K562 (cell line): Measurements from ENCODE around the gene INSL3. TPM values are rescaled to one million over a fixed set of nuclear protein-coding genes. Genes with fewer than 3 reads are reported as not detected.
"Not testable (repeated sequence)": the region's sequence is repeated elsewhere in the genome, so short reads cannot be mapped to it uniquely, and the experiment has no call there.

ENCODE experiments used
- ATAC-seq: fragments of 200-7000 bp; cut with Tn5 transposase; 3 replicates; pipeline ENCODE4 v1.9.1; 2020; ENCODE audit warnings: moderate library complexity
- BruUV-seq: library from RNA; stranded (reverse); fragments of 400-500 nt; replicated peaks from 2 replicates; lab custom pipeline; 2021; lab: Mats Ljungman, UMichigan
- CTCF ChIA-PET: fragments of 300-600 bp; formaldehyde crosslinking; extraction: SDS; loops from one replicate; lab custom pipeline; 2021; ENCODE audit warnings: low intra/inter-chr PET ratio; lab: Yijun Ruan, JAX
- POLR2A ChIA-PET: fragments of 300-600, 350-650 bp; sonication (Branson Sonifier 250); formaldehyde crosslinking; extraction: SDS; loops from one replicate; lab custom pipeline; 2021; ENCODE audit warnings: antibody characterized with exemption, inconsistent platforms; lab: Yijun Ruan, JAX
- DNase-seq, 4 experiments: peaks; one replicate each; pipeline versions ENCODE4 v3.0.0 to v3.0.0-alpha.2; 2011 to 2018; ENCODE audit warnings: low spot score in 3 of 4, mixed read lengths in 3 of 4; ENCODE audit errors: extremely low read depth in 1 of 4
- FAIRE-seq: peaks from 2 replicates; lab custom pipeline; 2011; peaks lifted over from hg19 to GRCh38; lab: Jason Lieb, UNC
- H2AFZ ChIP-seq: 2 replicates; pipeline ENCODE4 v1.6.0; 2011; ENCODE audit warnings: low read depth, low read length, control low read depth, inconsistent platforms
- H3K27ac ChIP-seq: fragments of 200-600 bp; 3 replicates; pipeline ENCODE4 v1.8.0; 2011; ENCODE audit warnings: low read depth, mild to moderate bottlenecking, control low read depth, inconsistent platforms, low read length, moderate library complexity, mixed read lengths; ENCODE audit errors: extremely low read depth
- H3K27me3 ChIP-seq, 2 experiments: fragments of 300-600 bp in 1 of 2; 2 replicates in 1 of 2; 3 replicates in 1 of 2; pipeline versions ENCODE4 v1.6.0 to v1.8.0; 2011; ENCODE audit warnings: inconsistent platforms in 2 of 2, low read length in 2 of 2, mild to moderate bottlenecking in 1 of 2, mixed read lengths in 1 of 2, moderate library complexity in 1 of 2; ENCODE audit not compliant: control insufficient read depth in 2 of 2, insufficient read depth in 2 of 2
- H3K36me3 ChIP-seq: fragments of 300-600 bp; 3 replicates; pipeline ENCODE4 v1.8.0; 2011; ENCODE audit warnings: mild to moderate bottlenecking, low read length, inconsistent platforms; ENCODE audit not compliant: control insufficient read depth, insufficient read depth
- H3K4me1 ChIP-seq, 2 experiments: fragments of 200-600 bp in 1 of 2; replicated peaks in 1 of 2; 2 replicates in 1 of 2; 3 replicates in 1 of 2; pipeline versions ENCODE4 v1.5.1 to v1.8.0; 2011; ENCODE audit warnings: inconsistent platforms in 2 of 2, low read length in 2 of 2, mild to moderate bottlenecking in 1 of 2, mixed read lengths in 1 of 2, moderate library complexity in 1 of 2; ENCODE audit not compliant: control insufficient read depth in 2 of 2, insufficient read depth in 2 of 2
- H3K4me2 ChIP-seq: 2 replicates; pipeline ENCODE4 v1.6.1; 2011; ENCODE audit warnings: low read length, control low read depth, inconsistent platforms, mixed read lengths; ENCODE audit not compliant: insufficient read depth
- H3K4me3 ChIP-seq: fragments of 200-600 bp; sonication (generic), shearing (Covaris generic); 2 replicates; pipeline ENCODE4 v1.5.1; 2016; ENCODE audit warnings: control low read depth, inconsistent platforms
- H3K79me2 ChIP-seq: fragments of 200-600 bp; 3 replicates; pipeline ENCODE4 v1.8.0; 2011; ENCODE audit warnings: low read length, inconsistent platforms; ENCODE audit not compliant: control insufficient read depth, insufficient read depth
- H3K9ac ChIP-seq, 2 experiments: 2 replicates each; pipeline versions ENCODE4 v1.6.0 to v1.6.1; 2011; ENCODE audit warnings: low read depth in 2 of 2, low read length in 2 of 2, control low read depth in 1 of 2, inconsistent platforms in 1 of 2, mild to moderate bottlenecking in 1 of 2, mixed read lengths in 1 of 2; ENCODE audit not compliant: insufficient read depth in 1 of 2
- H3K9me1 ChIP-seq: one replicate; pipeline ENCODE4 v1.6.0; 2011; ENCODE audit warnings: inconsistent platforms, mild to moderate bottlenecking, low read length, moderate library complexity; ENCODE audit not compliant: control insufficient read depth, insufficient read depth
- H3K9me3 ChIP-seq: replicated peaks from 2 replicates; pipeline ENCODE4 v1.5.1; 2011; ENCODE audit warnings: low read depth, low read length, inconsistent platforms; ENCODE audit not compliant: control insufficient read depth, insufficient read depth
- H4K20me1 ChIP-seq: replicated peaks from 2 replicates; pipeline ENCODE4 v1.6.1; 2011; ENCODE audit warnings: low read length, inconsistent platforms, mixed read lengths; ENCODE audit not compliant: control insufficient read depth, insufficient read depth
- KDM5B ChIP-seq: fragments of 200-600 bp; sonication (generic); IDR thresholded peaks from 2 replicates; pipeline ENCODE4 v1.6.1; 2012; ENCODE audit warnings: low read depth, mild to moderate bottlenecking, moderate library complexity, low read length, control low read depth, inconsistent platforms; ENCODE audit not compliant: insufficient replicate concordance
- NFATC3 ChIP-seq: fragments of 450-650 bp; IDR thresholded peaks from 2 replicates; pipeline ENCODE4 v1.6.1; 2017; ENCODE audit warnings: mild to moderate bottlenecking
- SIN3A ChIP-seq, 2 experiments: fragments of 150-350 bp in 1 of 2; IDR thresholded peaks; 2 replicates each; pipeline ENCODE4 v1.6.1; 2011 to 2016; ENCODE audit warnings: borderline replicate concordance in 2 of 2, low read depth in 2 of 2, low read length in 2 of 2, mild to moderate bottlenecking in 2 of 2, moderate library complexity in 2 of 2; ENCODE audit not compliant: control insufficient read depth in 1 of 2
- WHSC1 ChIP-seq: IDR thresholded peaks from one replicate; pipeline ENCODE4 v1.6.1; 2012; ENCODE audit warnings: low read length, control low read depth, inconsistent platforms
- ZNF121 ChIP-seq: sonication (generic); formaldehyde crosslinking; conservative IDR thresholded peaks from 2 replicates; pipeline ENCODE4 v1.8.0; 2022; ENCODE audit warnings: missing genetic modification reagents
- WGBS: fragments of 100-300 bp; shearing (Covaris generic); methylation state at CpG from one replicate; pipeline ENCODE4 v1.1.6; 2016; ENCODE audit warnings: low coverage, mixed read lengths; ENCODE audit not compliant: insufficient coverage; ENCODE audit errors: missing lambda C conversion rate; 5-methylcytosine and 5-hydroxymethylcytosine counted together
- in situ Hi-C: fragments of 300-500 bp; cut with MboI; formaldehyde crosslinking; loops from 4 replicates; pipeline ENCODE4 v1.15.0; 2018; ENCODE audit warnings: inconsistent platforms, mixed read lengths
- intact Hi-C: fragments of 100-400 bp; cut with micrococcal nuclease; formaldehyde crosslinking; loops from 2 replicates; pipeline ENCODE4 v1.14.2; 2022
- polyA plus RNA-seq, 8 experiments: library from polyadenylated mRNA; depleted of rRNA in 4 of 8; stranded (reverse) in 5 of 8; unstranded in 3 of 8; fragments of >200 nt; fragmentation: Nextera tagmentation in 2 of 8; fragmentation: Illumina TruSeq in 1 of 8; extraction: Ambion mirVana in 2 of 8; extraction: Trizol in 1 of 8; gene quantifications; 2 replicates each; pipeline versions ENCODE4 v1.2.1 to v1.2.3, GENCODE V29; 2011 to 2014; ENCODE audit warnings: inconsistent platforms in 1 of 8, missing spikeins in 1 of 8
- total RNA-seq, 7 experiments: library from RNA; depleted of rRNA in 6 of 7; stranded (reverse); fragments of >200 nt in 6 of 7; fragmentation: Illumina TruSeq in 2 of 7; extraction: Trizol in 2 of 7; gene quantifications; 2 replicates each; pipeline versions ENCODE4 v1.2.1 to v1.2.3, GENCODE V29; 2011 to 2021; ENCODE audit warnings: low replicate concordance in 1 of 7
- TF ChIP-seq, protein P1 (sequence below), 2 experiments: IDR thresholded peaks in 1 of 2; conservative IDR thresholded peaks in 1 of 2; 2 replicates each; pipeline ENCODE4 v1.6.1; 2016; ENCODE audit warnings: low read depth in 2 of 2, mild to moderate bottlenecking in 1 of 2, missing compliant biosample characterization in 1 of 2, missing genetic modification characterization in 1 of 2, moderate library complexity in 1 of 2

Gene INSL3
- total and polyA plus RNA-seq, 9 of the 15 experiments (the other 6 are each of a cell fraction or from before 2014, with no cell fraction given), result not detected

- TF ChIP-seq, protein P1, sequence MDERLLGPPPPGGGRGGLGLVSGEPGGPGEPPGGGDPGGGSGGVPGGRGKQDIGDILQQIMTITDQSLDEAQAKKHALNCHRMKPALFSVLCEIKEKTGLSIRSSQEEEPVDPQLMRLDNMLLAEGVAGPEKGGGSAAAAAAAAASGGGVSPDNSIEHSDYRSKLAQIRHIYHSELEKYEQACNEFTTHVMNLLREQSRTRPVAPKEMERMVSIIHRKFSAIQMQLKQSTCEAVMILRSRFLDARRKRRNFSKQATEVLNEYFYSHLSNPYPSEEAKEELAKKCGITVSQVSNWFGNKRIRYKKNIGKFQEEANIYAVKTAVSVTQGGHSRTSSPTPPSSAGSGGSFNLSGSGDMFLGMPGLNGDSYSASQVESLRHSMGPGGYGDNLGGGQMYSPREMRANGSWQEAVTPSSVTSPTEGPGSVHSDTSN (CRISPR knock-in tag; IDR thresholded peaks at IDR 0.05; ENCODE audit: low read depth), result no peak
- TF ChIP-seq, protein P1 (tag; conservative IDR thresholded peaks at IDR 0.05; ENCODE audit: low read depth), result peak; percentile 56; the same call in 1 of the 2 replicates
- TF ChIP-seq KDM5B (no peak), NFATC3 (no peak), SIN3A (IDR thresholded peaks at IDR 0.05; ENCODE audit: borderline replicate concordance in 2 of 2, control insufficient read depth in 1 of 2, low read depth in 2 of 2, low read length in 2 of 2) (no peak), WHSC1 (no peak)
Observed at GRCh38 chr19:17802137-17802858, 19.0 kb downstream of the INSL3 start (continued).

- H3K4me2 ChIP-seq, intact Hi-C loops, DNase-seq: not testable (repeated sequence)
Observed at GRCh38 chr19:17798599-17798998, 22.7 kb downstream of the INSL3 start.

More at GRCh38 chr19:17798599-17798998, 22.7 kb downstream of the INSL3 start:
- in situ Hi-C loops, BruUV-seq, H3K4me3 ChIP-seq, H3K9me3 ChIP-seq, H3K36me3 ChIP-seq, H3K9me1 ChIP-seq, H3K27ac ChIP-seq, H2AFZ ChIP-seq, H3K79me2 ChIP-seq, ATAC-seq, CTCF ChIA-PET, H4K20me1 ChIP-seq, FAIRE-seq, H3K9ac ChIP-seq: not testable (repeated sequence)
- WGBS, result 8% methylated on average over 3 of the region's 3 CpGs
- POLR2A ChIA-PET, result interaction anchor here (1.1 kb wide), 1 partner anchor 87 kb away, joined by 3 read pairs; no protein-coding TSS in a partner anchor
- H3K27me3 ChIP-seq, result peaks cover 4 to 30% of the 10 kb centered on the region in 2 experiments; a peak in 3 of 5 replicates
- peak; percentile 82 for TF ChIP-seq ZNF121 (CRISPR knock-in tag)
- H3K4me1 ChIP-seq, result peaks cover 10 to 26% of the 10 kb centered on the region in 2 experiments; a peak in 4 of 5 replicates
